ENCODE measurements around the gene ABHD12.

The ABHD12 gene

GRCh38 chr20:25380945-25381614, 9.6 kb downstream of the ABHD12 start:
- ATAC-seq (ENCODE audit: insufficient read depth, low read depth) (no peak), DNase-seq (no peak)
- H3K9me3 ChIP-seq (ENCODE audit: insufficient read depth, low read length, severe bottlenecking) = no peaks in the 10 kb centered on the region
- no peak overlapping the region for H3K9ac ChIP-seq (ENCODE audit: low read depth, low read length)
- H3K27ac ChIP-seq (ENCODE audit: low read length) = 0 out of 2 replicates have a peak overlapping the region, but pooled peaks have one; percentile 16
- H3K79me2 ChIP-seq (ENCODE audit: insufficient read depth, low read length) = peaks cover 98% of the 10 kb centered on the region
- no peak overlapping the region for H2AFZ ChIP-seq (ENCODE audit: low read depth, low read length)
- H3K27me3 ChIP-seq (ENCODE audit: insufficient read depth, low read length, poor library complexity) = no peaks in the 10 kb centered on the region
- no peak overlapping the region for H3K4me3 ChIP-seq (ENCODE audit: low read depth in 1 of 2, low read length in 2 of 2)
- peaks cover 39% of the 10 kb centered on the region for H3K36me3 ChIP-seq (ENCODE audit: insufficient read depth, low read length)
- TF ChIP-seq CTCF (IDR thresholded peaks at IDR 0.05; ENCODE audit: borderline replicate concordance, extremely low read depth, low read length, poor library complexity, severe bottlenecking) (no peak), EZH2 (IDR thresholded peaks at IDR 0.05; ENCODE audit: borderline replicate concordance, low read depth, low read length, severe bottlenecking) (no peak)
- peaks cover 69% of the 10 kb centered on the region for H4K20me1 ChIP-seq (ENCODE audit: insufficient read depth, low read length)
- no peak overlapping the region for H3K4me2 ChIP-seq (ENCODE audit: insufficient read depth, low read length)
- no peaks in the 10 kb centered on the region for H3K4me1 ChIP-seq (ENCODE audit: insufficient read depth, low read length)

- Histone ChIP-seq H3K4me1 (ENCODE audit: insufficient read depth, low read length) (no peaks in the 10 kb centered on the region), H4K20me1 (ENCODE audit: insufficient read depth, low read length) (peaks cover 76% of the 10 kb centered on the region)
Measured at GRCh38 chr20:25378884-25379733, 11.5 kb downstream of the ABHD12 start.

GRCh38 chr20:25378189-25378883, 12.3 kb downstream of the ABHD12 start:
- peaks cover 80% of the 10 kb centered on the region for H4K20me1 ChIP-seq (ENCODE audit: insufficient read depth, low read length)

More at GRCh38 chr20:25378884-25379733, 11.5 kb downstream of the ABHD12 start:
- H3K27ac ChIP-seq (ENCODE audit: low read length) = no peak overlapping the region
- DNase-seq = no peak
- H3K4me3 ChIP-seq (ENCODE audit: low read depth in 1 of 2, low read length in 2 of 2) = no peak overlapping the region
- TF ChIP-seq EZH2 (IDR thresholded peaks at IDR 0.05; ENCODE audit: borderline replicate concordance, low read depth, low read length, severe bottlenecking) = no peak
- TF ChIP-seq CTCF (IDR thresholded peaks at IDR 0.05; ENCODE audit: borderline replicate concordance, extremely low read depth, low read length, poor library complexity, severe bottlenecking) = no peak
- H3K79me2 ChIP-seq (ENCODE audit: insufficient read depth, low read length) = peaks cover 97% of the 10 kb centered on the region
- no peaks in the 10 kb centered on the region for H3K27me3 ChIP-seq (ENCODE audit: insufficient read depth, low read length, poor library complexity)
- H3K9ac ChIP-seq (ENCODE audit: low read depth, low read length) = no peak overlapping the region
- H2AFZ ChIP-seq (ENCODE audit: low read depth, low read length) = no peak overlapping the region
- H3K9me3 ChIP-seq (ENCODE audit: insufficient read depth, low read length, severe bottlenecking) = no peaks in the 10 kb centered on the region
- ATAC-seq (ENCODE audit: insufficient read depth, low read depth) = no peak
- H3K36me3 ChIP-seq (ENCODE audit: insufficient read depth, low read length) = peaks cover 37% of the 10 kb centered on the region
- no peak overlapping the region for H3K4me2 ChIP-seq (ENCODE audit: insufficient read depth, low read length)

More at GRCh38 chr20:25378189-25378883, 12.3 kb downstream of the ABHD12 start:
- DNase-seq (no peak), ATAC-seq (ENCODE audit: insufficient read depth, low read depth) (no peak)
- H3K9me3 ChIP-seq (ENCODE audit: insufficient read depth, low read length, severe bottlenecking) = no peaks in the 10 kb centered on the region
- no peak overlapping the region for H3K4me3 ChIP-seq (ENCODE audit: low read depth in 1 of 2, low read length in 2 of 2)
- H3K4me2 ChIP-seq (ENCODE audit: insufficient read depth, low read length) = no peak overlapping the region
- peaks cover 99% of the 10 kb centered on the region for H3K79me2 ChIP-seq (ENCODE audit: insufficient read depth, low read length)
- no peaks in the 10 kb centered on the region for H3K27me3 ChIP-seq (ENCODE audit: insufficient read depth, low read length, poor library complexity)
- H3K27ac ChIP-seq (ENCODE audit: low read length) = no peak overlapping the region
- H3K9ac ChIP-seq (ENCODE audit: low read depth, low read length) = no peak overlapping the region
- H2AFZ ChIP-seq (ENCODE audit: low read depth, low read length) = no peak overlapping the region
- peaks cover 44% of the 10 kb centered on the region for H3K36me3 ChIP-seq (ENCODE audit: insufficient read depth, low read length)
- H3K4me1 ChIP-seq (ENCODE audit: insufficient read depth, low read length) = no peaks in the 10 kb centered on the region
- TF ChIP-seq CTCF (IDR thresholded peaks at IDR 0.05; ENCODE audit: borderline replicate concordance, extremely low read depth, low read length, poor library complexity, severe bottlenecking) (no peak), EZH2 (IDR thresholded peaks at IDR 0.05; ENCODE audit: borderline replicate concordance, low read depth, low read length, severe bottlenecking) (no peak)

All from DND-41 (cell line).